OCI-LY7 (cell line): ENCODE results near the gene EPHB1. TPM values are rescaled to one million over a fixed set of nuclear protein-coding genes. Genes with fewer than 3 reads are reported as not detected.

Experiments
- BruUV-seq: library from RNA; stranded (reverse); fragments of 400-500 nt; replicated peaks from 2 replicates; lab custom pipeline; 2021; lab: Mats Ljungman, UMichigan
- CTCF ChIA-PET: fragments of 300-600 bp; sonication (Branson Sonifier 250); formaldehyde crosslinking; loops from one replicate; lab custom pipeline; 2022; ENCODE audit warnings: antibody characterized with exemption; ENCODE audit not compliant: unreplicated experiment; lab: Charles Lee
- POLR2A ChIA-PET: fragments of 300-600 bp; sonication (Branson Sonifier 250); formaldehyde crosslinking; loops from one replicate; lab custom pipeline; 2022; ENCODE audit warnings: antibody characterized with exemption; lab: Charles Lee
- DNase-seq: peaks from one replicate; pipeline ENCODE4 v3.0.0-alpha.2; 2015; ENCODE audit warnings: low spot score
- H2AFZ ChIP-seq: fragments of 200-600 bp; sonication (generic), shearing (Covaris generic); 2 replicates; pipeline ENCODE4 v1.6.1; 2014; ENCODE audit warnings: mild to moderate bottlenecking, antibody characterized with exemption, low read length, moderate library complexity
- H3K27ac ChIP-seq: fragments of 200-600 bp; sonication (generic); 2 replicates; pipeline ENCODE4 v1.5.1; 2014; ENCODE audit warnings: mixed run types, low read depth, mild to moderate bottlenecking, moderate library complexity, low read length, inconsistent platforms; ENCODE audit not compliant: poor library complexity, severe bottlenecking
- H3K36me3 ChIP-seq: fragments of 200-600 bp; sonication (generic); 2 replicates; pipeline ENCODE4 v1.6.1; 2014; ENCODE audit warnings: mild to moderate bottlenecking, antibody characterized with exemption, low read length, moderate library complexity, mixed read lengths; ENCODE audit not compliant: insufficient read depth
- H3K4me1 ChIP-seq: fragments of 200-600 bp; sonication (generic); 2 replicates; pipeline ENCODE4 v1.5.1; 2014; ENCODE audit warnings: mild to moderate bottlenecking, low read length; ENCODE audit not compliant: insufficient read depth, poor library complexity, severe bottlenecking
- H3K4me2 ChIP-seq: fragments of 200-600 bp; sonication (generic); 2 replicates; pipeline ENCODE4 v1.6.1; 2014; ENCODE audit warnings: mild to moderate bottlenecking, low read length
- H3K4me3 ChIP-seq: fragments of 200-600 bp; sonication (generic); 2 replicates; pipeline ENCODE4 v1.5.1; 2014; ENCODE audit warnings: mild to moderate bottlenecking, low read depth, low read length; ENCODE audit not compliant: poor library complexity, severe bottlenecking
- H3K79me2 ChIP-seq: fragments of 200-600 bp; sonication (generic); 2 replicates; pipeline ENCODE4 v1.6.1; 2016; ENCODE audit warnings: low read depth, mild to moderate bottlenecking, low read length, moderate library complexity, mixed read lengths; ENCODE audit not compliant: insufficient read depth
- H3K9me2 ChIP-seq: fragments of 200-600 bp; sonication (generic); 2 replicates; pipeline ENCODE4 v1.6.1; 2016; ENCODE audit warnings: mild to moderate bottlenecking, low read length, mixed read lengths; ENCODE audit not compliant: insufficient read depth
- H3K9me3 ChIP-seq: fragments of 200-600 bp; sonication (generic); 2 replicates; pipeline ENCODE4 v1.6.1; 2014; ENCODE audit warnings: mild to moderate bottlenecking, mixed run types, low read length, mixed read lengths
- H4K20me1 ChIP-seq: fragments of 200-600 bp; sonication (generic); 2 replicates; pipeline ENCODE4 v1.6.1; 2014; ENCODE audit warnings: mild to moderate bottlenecking, antibody characterized with exemption, low read length, moderate library complexity, mixed read lengths; ENCODE audit not compliant: insufficient read depth
- CTCF ChIP-seq: fragments of 200-600 bp; sonication (generic); conservative IDR thresholded peaks from 2 replicates; pipeline ENCODE4 v1.5.1; 2014; ENCODE audit warnings: mild to moderate bottlenecking, antibody characterized with exemption, low read length, moderate library complexity, mixed read lengths
- EZH2phosphoT487 ChIP-seq: fragments of 200-600 bp; sonication (generic); IDR thresholded peaks from 2 replicates; pipeline ENCODE4 v1.6.1; 2018; ENCODE audit warnings: low read depth, borderline replicate concordance, mild to moderate bottlenecking, mixed run types, antibody characterized with exemption, low read length, moderate library complexity, mixed read lengths
- intact Hi-C: fragments of 100-400 bp; cut with micrococcal nuclease; formaldehyde crosslinking; loops from one replicate; pipeline ENCODE4 v1.10.0; 2022; ENCODE audit not compliant: unreplicated experiment
- total RNA-seq, 2 experiments: library from RNA; depleted of rRNA in 1 of 2; stranded (reverse); fragments of >200 nt in 1 of 2; shearing (Covaris generic) in 1 of 2; gene quantifications; 2 replicates each; pipeline ENCODE4 v1.2.3, GENCODE V29; 2014 to 2022

EPHB1 gene
- total RNA-seq, 2 experiments from 2014 or later = 0.54 to 1.3 TPM

- Histone ChIP-seq H3K9me3 (no peaks in the 10 kb centered on the region), H3K27ac (no peak overlapping the region), H3K9me2 (no peaks in the 10 kb centered on the region), H3K36me3 (no peaks in the 10 kb centered on the region), H3K79me2 (no peaks in the 10 kb centered on the region), H3K4me2 (no peak overlapping the region), H3K4me3 (no peak overlapping the region), H3K4me1 (no peaks in the 10 kb centered on the region), H2AFZ (no peak overlapping the region), H4K20me1 (no peaks in the 10 kb centered on the region)
- no peak for DNase-seq
- no TSS peak for BruUV-seq
- TF ChIP-seq EZH2phosphoT487 (no peak), CTCF (no peak)
- intact Hi-C loops = no loop called here
- ChIA-PET CTCF (interaction anchor here (0.7 kb wide), 1 partner anchor 111 kb away, joined by 3 read pairs; no protein-coding TSS in a partner anchor), POLR2A (interaction anchor here (0.6 kb wide), 1 partner anchor 438 kb away, joined by 3 read pairs; no protein-coding TSS in a partner anchor)
These were observed 212.5 kb downstream of the EPHB1 start for GRCh38 chr3:135007607-135008006.

- no peak overlapping the region for H2AFZ ChIP-seq
- ChIA-PET CTCF (interaction anchor here (0.7 kb wide), 1 partner anchor 112 kb away, joined by 3 read pairs; no protein-coding TSS in a partner anchor), POLR2A (no interaction called here)
- no peak for DNase-seq
- H3K4me1 ChIP-seq = no peaks in the 10 kb centered on the region
- H3K79me2 ChIP-seq = no peaks in the 10 kb centered on the region
- no peak overlapping the region for H3K4me2 ChIP-seq
- no peaks in the 10 kb centered on the region for H4K20me1 ChIP-seq
- no peak overlapping the region for H3K4me3 ChIP-seq
- H3K36me3 ChIP-seq = no peaks in the 10 kb centered on the region
- BruUV-seq = no TSS peak
- TF ChIP-seq EZH2phosphoT487 (no peak), CTCF (no peak)
- intact Hi-C loops = no loop called here
- no peaks in the 10 kb centered on the region for H3K9me2 ChIP-seq
- H3K9me3 ChIP-seq = no peaks in the 10 kb centered on the region
- H3K27ac ChIP-seq = no peak overlapping the region
These were observed 213.3 kb downstream of the EPHB1 start for GRCh38 chr3:135008326-135008725.

GRCh38 chr3:135009014-135009413, 214.0 kb downstream of the EPHB1 start:
- no peak for DNase-seq
- Histone ChIP-seq H3K36me3 (no peaks in the 10 kb centered on the region), H3K27ac (no peak overlapping the region), H3K9me2 (no peaks in the 10 kb centered on the region), H3K4me3 (no peak overlapping the region), H3K79me2 (no peaks in the 10 kb centered on the region), H3K4me1 (no peaks in the 10 kb centered on the region), H4K20me1 (no peaks in the 10 kb centered on the region), H3K9me3 (no peaks in the 10 kb centered on the region), H3K4me2 (no peak overlapping the region), H2AFZ (no peak overlapping the region)
- no TSS peak for BruUV-seq
- POLR2A ChIA-PET = no interaction called here
- CTCF ChIA-PET = no interaction called here
- intact Hi-C loops = no loop called here
- TF ChIP-seq CTCF (no peak), EZH2phosphoT487 (no peak)
